Neural progenitor cell (in vitro differentiated cells): ENCODE results near the gene SLC46A3.

Experiments used
- EZH2 ChIP-seq: fragments of 200-600 bp; sonication (generic); IDR thresholded peaks from 2 replicates; pipeline ENCODE4 v1.6.1; 2017; ENCODE audit warnings: antibody characterized with exemption, mild to moderate bottlenecking, moderate library complexity
- TF ChIP-seq, protein P1 (sequence below): fragments of 200-600 bp; sonication (generic); IDR thresholded peaks from 2 replicates; pipeline ENCODE4 v1.5.1; 2017; ENCODE audit warnings: antibody characterized with exemption, mild to moderate bottlenecking

DNA sequence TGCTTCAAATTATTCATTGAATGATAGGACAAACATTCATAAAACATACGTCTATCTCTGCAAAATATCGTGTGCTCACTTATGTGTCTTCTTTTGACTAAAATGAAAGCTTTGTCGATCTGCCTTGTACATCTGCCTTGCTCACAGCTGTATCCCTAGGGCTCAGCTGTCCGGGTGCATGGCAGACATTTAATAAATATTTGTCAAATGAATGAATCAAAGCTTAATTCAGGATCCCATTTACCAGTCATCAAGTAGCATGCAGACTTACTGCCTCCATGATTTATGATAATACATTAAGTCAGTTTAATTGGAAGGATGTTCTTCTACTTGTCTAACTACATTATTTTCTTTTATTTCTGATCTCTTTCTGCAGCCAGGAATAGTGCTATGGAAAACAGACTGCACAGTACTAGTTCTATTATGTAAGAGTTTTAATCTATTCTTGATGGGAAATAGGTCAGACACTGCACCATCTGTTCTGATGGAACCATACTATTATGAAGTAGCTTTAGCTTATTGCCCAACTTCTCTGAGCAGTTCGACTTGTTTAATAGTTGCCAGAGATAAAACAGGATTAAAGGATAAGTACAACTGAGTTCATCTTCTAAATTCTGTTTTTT is 13.2 kb downstream of the SLC46A3 start:
- TF ChIP-seq, protein P1, sequence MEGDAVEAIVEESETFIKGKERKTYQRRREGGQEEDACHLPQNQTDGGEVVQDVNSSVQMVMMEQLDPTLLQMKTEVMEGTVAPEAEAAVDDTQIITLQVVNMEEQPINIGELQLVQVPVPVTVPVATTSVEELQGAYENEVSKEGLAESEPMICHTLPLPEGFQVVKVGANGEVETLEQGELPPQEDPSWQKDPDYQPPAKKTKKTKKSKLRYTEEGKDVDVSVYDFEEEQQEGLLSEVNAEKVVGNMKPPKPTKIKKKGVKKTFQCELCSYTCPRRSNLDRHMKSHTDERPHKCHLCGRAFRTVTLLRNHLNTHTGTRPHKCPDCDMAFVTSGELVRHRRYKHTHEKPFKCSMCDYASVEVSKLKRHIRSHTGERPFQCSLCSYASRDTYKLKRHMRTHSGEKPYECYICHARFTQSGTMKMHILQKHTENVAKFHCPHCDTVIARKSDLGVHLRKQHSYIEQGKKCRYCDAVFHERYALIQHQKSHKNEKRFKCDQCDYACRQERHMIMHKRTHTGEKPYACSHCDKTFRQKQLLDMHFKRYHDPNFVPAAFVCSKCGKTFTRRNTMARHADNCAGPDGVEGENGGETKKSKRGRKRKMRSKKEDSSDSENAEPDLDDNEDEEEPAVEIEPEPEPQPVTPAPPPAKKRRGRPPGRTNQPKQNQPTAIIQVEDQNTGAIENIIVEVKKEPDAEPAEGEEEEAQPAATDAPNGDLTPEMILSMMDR: no peak
- no peak for TF ChIP-seq EZH2
